B cell (primary cell): ENCODE measurements around the gene LGALS7. TPM values are rescaled to one million over a fixed set of nuclear protein-coding genes. Genes with fewer than 3 reads are reported as not detected.
A peak's percentile ranks its signal among the peaks of the same experiment; 100 is the strongest.
"Not testable (repeated sequence)": the region's sequence is repeated elsewhere in the genome, so short reads cannot be mapped to it uniquely, and the experiment has no call there.

Experiments used
- ATAC-seq: fragments of 200-7000 bp; cut with Tn5 transposase; one replicate; pipeline ENCODE4 v1.10.0; 2021; ENCODE audit warnings: low read depth, mild to moderate bottlenecking, moderate number of reproducible peaks, moderate library complexity
- CTCF ChIA-PET: fragments of 350-600 bp; sonication (Branson Sonifier 250); formaldehyde crosslinking; loops from one replicate; lab custom pipeline; 2021; ENCODE audit warnings: antibody characterized with exemption, inconsistent platforms; lab: Charles Lee
- POLR2A ChIA-PET: fragments of 350-600 bp; sonication (Branson Sonifier 250); formaldehyde crosslinking; loops from one replicate; lab custom pipeline; 2021; ENCODE audit warnings: antibody characterized with exemption; lab: Charles Lee
- DNase-seq: peaks from one replicate; pipeline ENCODE4 v3.0.0; 2013
- H2AFZ ChIP-seq: 2 replicates; pipeline ENCODE4 v1.6.1; 2012; ENCODE audit warnings: mild to moderate bottlenecking, low read depth, low read length; ENCODE audit not compliant: insufficient read depth, poor library complexity, severe bottlenecking
- H3K27ac ChIP-seq, 2 donors: 1 replicate in 1 of 2; 2 replicates in 1 of 2; pipeline ENCODE4 v1.5.1; 2012 to 2013; ENCODE audit warnings: low read length in 2 of 2, mild to moderate bottlenecking in 2 of 2, moderate library complexity in 1 of 2
- H3K27me3 ChIP-seq, 4 experiments: fragments of 200-600 bp in 1 of 4; sonication (generic) in 1 of 4; replicated peaks in 1 of 4; 1 replicate in 2 of 4; 2 replicates in 2 of 4; pipeline versions ENCODE4 v1.6.1 to v1.7.0; 2013 to 2016; ENCODE audit warnings: low read length in 3 of 4, mild to moderate bottlenecking in 2 of 4, mixed read lengths in 1 of 4, moderate library complexity in 1 of 4; ENCODE audit not compliant: insufficient read depth in 4 of 4, control insufficient read depth in 3 of 4; ENCODE audit errors: control extremely low read depth in 1 of 4
- H3K36me3 ChIP-seq, 2 experiments: replicated peaks in 1 of 2; 1 replicate in 1 of 2; 2 replicates in 1 of 2; pipeline versions ENCODE4 v1.6.1 to v1.7.1; 2013; ENCODE audit warnings: low read length in 1 of 2; ENCODE audit not compliant: insufficient read depth in 2 of 2, control insufficient read depth in 1 of 2; ENCODE audit errors: control extremely low read depth in 1 of 2, extremely low read depth in 1 of 2
- H3K4me1 ChIP-seq, 2 donors: fragments of 200-600 bp in 1 of 2; sonication (generic) in 1 of 2; 1 replicate in 1 of 2; 2 replicates in 1 of 2; pipeline versions ENCODE4 v1.5.1 to v1.6.1; 2013 to 2017; ENCODE audit warnings: low read length in 2 of 2; ENCODE audit not compliant: control insufficient read depth in 2 of 2, insufficient read depth in 2 of 2
- H3K4me2 ChIP-seq: replicated peaks from 2 replicates; pipeline ENCODE3; 2012; ENCODE audit warnings: mild to moderate bottlenecking, low read depth, low read length; ENCODE audit not compliant: poor library complexity, severe bottlenecking
- H3K4me3 ChIP-seq, 5 experiments: fragments of 200-600 bp in 1 of 5; sonication (generic) in 1 of 5; 1 replicate in 3 of 5; 2 replicates in 2 of 5; pipeline versions ENCODE4 v1.5.1 to v1.7.0; 2011 to 2016; ENCODE audit warnings: low read length in 4 of 5, mild to moderate bottlenecking in 4 of 5, low read depth in 2 of 5, control low read depth in 1 of 5, moderate library complexity in 1 of 5; ENCODE audit not compliant: insufficient read depth in 1 of 5; ENCODE audit errors: control extremely low read depth in 1 of 5, extremely low read depth in 1 of 5
- H3K79me2 ChIP-seq: fragments of 200-600 bp; sonication (generic); one replicate; pipeline ENCODE4 v1.6.0; 2016; ENCODE audit warnings: low read length; ENCODE audit not compliant: control insufficient read depth, insufficient read depth
- H3K9ac ChIP-seq: fragments of 200-600 bp; sonication (generic); 2 replicates; pipeline ENCODE4 v1.6.1; 2017; ENCODE audit warnings: mild to moderate bottlenecking, low read length, moderate library complexity
- H3K9me3 ChIP-seq, 3 donors: one replicate each; pipeline versions ENCODE4 v1.6.1 to v1.7.1; 2013; ENCODE audit warnings: low read length in 2 of 3; ENCODE audit not compliant: control insufficient read depth in 2 of 3, insufficient read depth in 1 of 3; ENCODE audit errors: control extremely low read depth in 1 of 3
- H4K20me1 ChIP-seq: 2 replicates; pipeline ENCODE4 v1.6.0; 2012; ENCODE audit warnings: mild to moderate bottlenecking, low read length; ENCODE audit not compliant: insufficient read depth, control insufficient read depth, poor library complexity, severe bottlenecking
- H3K27ac Mint-ChIP-seq: one replicate; pipeline ENCODE4 v1.8.0; 2021; ENCODE audit warnings: mixed read lengths
- H3K27me3 Mint-ChIP-seq: one replicate; pipeline ENCODE4 v1.8.0; 2021; ENCODE audit warnings: mixed read lengths
- H3K4me1 Mint-ChIP-seq: one replicate; pipeline ENCODE4 v1.8.0; 2021; ENCODE audit warnings: mixed read lengths
- H3K4me3 Mint-ChIP-seq: one replicate; pipeline ENCODE4 v1.8.0; 2021; ENCODE audit warnings: mixed read lengths
- H3K9me3 Mint-ChIP-seq: one replicate; pipeline ENCODE4 v1.8.0; 2022; ENCODE audit warnings: mixed read lengths; ENCODE audit not compliant: insufficient read depth
- EZH2 ChIP-seq: IDR thresholded peaks from 2 replicates; pipeline ENCODE4 v1.6.1; 2012; ENCODE audit warnings: borderline replicate concordance, low read depth, mild to moderate bottlenecking, moderate library complexity, low read length; ENCODE audit not compliant: insufficient read depth, poor library complexity, severe bottlenecking
- WGBS: methylation state at CpG from one replicate; pipeline ENCODE4 v1.1.5; 2013; ENCODE audit warnings: missing lambda C conversion rate; ENCODE audit not compliant: insufficient coverage; 5-methylcytosine and 5-hydroxymethylcytosine counted together
- intact Hi-C: fragments of 100-400 bp; cut with micrococcal nuclease; formaldehyde crosslinking; loops from one replicate; pipeline ENCODE4 v1.10.0; 2022
- polyA plus RNA-seq: library from polyadenylated mRNA; depleted of rRNA; stranded (reverse); fragments of >200 nt; gene quantifications from 2 replicates; pipeline ENCODE4 v1.2.3, GENCODE V29; 2012
- total RNA-seq, 2 donors: library from RNA; stranded (reverse); fragments of 120-200 nt in 1 of 2; gene quantifications; 1 replicate in 1 of 2; 2 replicates in 1 of 2; pipeline versions ENCODE4 v1.2.3 to v1.2.4, GENCODE V29; 2013 to 2022
- TF ChIP-seq, protein P1 (sequence below): fragments of 200-600 bp; IDR thresholded peaks from one replicate; pipeline ENCODE4 v1.8.0; 2022; ENCODE audit warnings: antibody characterized with exemption, mild to moderate bottlenecking

Gene LGALS7
- total and polyA plus RNA-seq, 2 donors (not counting 1 experiment from before 2014, with no cell fraction given): not detected

DNA sequence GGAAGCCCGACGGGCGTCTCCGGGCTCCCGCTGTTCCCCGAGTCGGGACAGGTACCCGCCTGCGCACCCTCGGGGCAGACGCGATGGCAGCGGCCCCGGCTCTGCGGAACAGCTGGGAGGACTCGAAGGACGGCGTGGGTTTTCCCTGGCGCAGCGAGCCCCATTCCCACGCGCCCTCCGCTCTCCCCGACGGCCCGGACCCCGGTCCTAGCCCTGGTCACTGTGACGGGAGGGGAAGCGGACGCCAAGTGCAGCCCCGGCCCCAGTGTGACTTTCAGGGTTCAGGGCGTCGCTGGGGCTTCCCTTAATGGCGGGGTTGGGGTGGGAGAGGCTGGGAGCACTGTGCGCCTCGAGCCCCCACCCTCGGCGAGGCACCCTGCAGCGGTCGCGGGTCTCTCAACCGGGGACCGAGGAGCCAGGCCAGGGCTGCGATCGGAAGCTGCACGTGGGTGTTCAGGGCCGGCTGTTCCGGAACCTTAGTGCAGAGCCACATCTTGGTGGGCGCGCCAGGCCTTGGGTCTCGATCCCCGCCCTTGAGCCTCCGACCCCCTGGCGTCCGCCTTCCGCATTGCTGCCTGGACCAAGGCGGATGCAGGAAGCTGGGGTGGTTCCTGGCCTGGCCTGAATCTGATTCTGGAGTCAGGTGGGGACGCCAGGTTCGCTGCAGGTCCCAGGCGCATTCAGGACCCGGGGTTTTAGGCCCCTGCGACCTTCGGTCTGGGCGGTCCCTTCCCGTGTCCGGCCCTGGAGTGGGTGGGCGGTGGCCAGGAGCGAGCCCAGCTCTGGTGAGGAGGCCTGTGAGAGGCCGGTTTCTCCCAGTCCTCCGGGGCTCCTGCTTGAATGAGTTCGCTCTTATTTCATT, 19.2 kb upstream of the LGALS7 start:
- Histone ChIP-seq H3K9me3 (no peaks in the 10 kb centered on the region), H3K36me3 (no peaks in the 10 kb centered on the region), H3K27me3 (no peaks in the 10 kb centered on the region), H3K9ac (peak overlapping the region; percentile 37), H2AFZ (peak overlapping the region; percentile 89), H3K4me3 (peak overlapping the region in 4 of 5 experiments; percentile 34 to 54 (median 48)), H3K27ac (no peak overlapping the region), H3K4me1 (peaks cover 4 to 8% of the 10 kb centered on the region in 2 donors), H3K4me2 (peak overlapping the region; percentile 82), H3K79me2 (no peaks in the 10 kb centered on the region), H4K20me1 (no peaks in the 10 kb centered on the region)
- ChIA-PET CTCF (interaction anchor here (0.7 to 1.8 kb wide), 6 partner anchors 23 to 387 kb away, joined by 3 to 8 read pairs (median 4); partner anchors contain the start of genes NFKBIB and SIRT2), POLR2A (interaction anchor here (0.7 to 1.1 kb wide), 3 partner anchors 23 to 602 kb away, joined by 3 to 6 read pairs (median 3); partner anchors contain the start of gene HNRNPL)
- TF ChIP-seq, protein P1, sequence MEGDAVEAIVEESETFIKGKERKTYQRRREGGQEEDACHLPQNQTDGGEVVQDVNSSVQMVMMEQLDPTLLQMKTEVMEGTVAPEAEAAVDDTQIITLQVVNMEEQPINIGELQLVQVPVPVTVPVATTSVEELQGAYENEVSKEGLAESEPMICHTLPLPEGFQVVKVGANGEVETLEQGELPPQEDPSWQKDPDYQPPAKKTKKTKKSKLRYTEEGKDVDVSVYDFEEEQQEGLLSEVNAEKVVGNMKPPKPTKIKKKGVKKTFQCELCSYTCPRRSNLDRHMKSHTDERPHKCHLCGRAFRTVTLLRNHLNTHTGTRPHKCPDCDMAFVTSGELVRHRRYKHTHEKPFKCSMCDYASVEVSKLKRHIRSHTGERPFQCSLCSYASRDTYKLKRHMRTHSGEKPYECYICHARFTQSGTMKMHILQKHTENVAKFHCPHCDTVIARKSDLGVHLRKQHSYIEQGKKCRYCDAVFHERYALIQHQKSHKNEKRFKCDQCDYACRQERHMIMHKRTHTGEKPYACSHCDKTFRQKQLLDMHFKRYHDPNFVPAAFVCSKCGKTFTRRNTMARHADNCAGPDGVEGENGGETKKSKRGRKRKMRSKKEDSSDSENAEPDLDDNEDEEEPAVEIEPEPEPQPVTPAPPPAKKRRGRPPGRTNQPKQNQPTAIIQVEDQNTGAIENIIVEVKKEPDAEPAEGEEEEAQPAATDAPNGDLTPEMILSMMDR: peak; percentile 53
- no peak for TF ChIP-seq EZH2
- Mint-ChIP-seq H3K27me3 (no peaks in the 10 kb centered on the region), H3K4me1 (peaks cover 4% of the 10 kb centered on the region), H3K4me3 (peak overlapping the region; percentile 81), H3K27ac (peak overlapping the region; percentile 85), H3K9me3 (no peaks in the 10 kb centered on the region)
- intact Hi-C loops: loop anchor here (10.0 kb wide), 1 partner anchor 58 kb away; no protein-coding TSS in a partner anchor
- DNase-seq (peak; percentile 66), ATAC-seq (peak; percentile 63)
- 11% methylated on average over 55 of the region's 71 CpGs for WGBS

DNA sequence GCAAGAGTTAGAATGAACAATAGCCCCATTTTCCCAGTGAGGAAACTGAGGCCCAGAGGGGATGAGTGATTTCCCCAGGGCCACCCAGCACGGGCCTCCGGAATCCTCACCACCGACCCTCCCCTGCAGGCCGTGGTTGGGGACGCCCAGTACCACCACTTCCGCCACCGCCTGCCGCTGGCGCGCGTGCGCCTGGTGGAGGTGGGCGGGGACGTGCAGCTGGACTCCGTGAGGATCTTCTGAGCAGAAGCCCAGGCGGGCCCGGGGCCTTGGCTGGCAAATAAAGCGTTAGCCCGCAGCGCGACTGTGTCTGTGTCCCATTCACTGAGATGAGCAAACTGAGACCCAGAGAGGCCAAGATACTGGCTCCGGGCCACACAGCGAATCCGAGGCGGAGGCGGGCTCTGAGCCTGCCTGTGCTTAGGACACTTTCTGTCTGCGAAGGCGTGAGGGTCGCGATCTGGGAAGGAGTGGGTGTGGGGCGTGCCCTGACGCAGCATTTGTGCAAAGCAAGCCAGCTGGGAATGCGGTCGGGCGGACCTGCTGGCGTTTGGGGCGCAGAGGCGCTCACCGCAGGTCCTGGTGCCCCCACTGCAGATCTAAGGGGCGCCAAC, 18.2 kb upstream of the LGALS7 start:
- DNase-seq, H3K9me3 ChIP-seq, H4K20me1 ChIP-seq, H3K9ac ChIP-seq, H3K27me3 ChIP-seq, H3K4me1 Mint-ChIP-seq, H3K4me1 ChIP-seq, H3K79me2 ChIP-seq, H3K9me3 Mint-ChIP-seq, H3K27me3 Mint-ChIP-seq, H3K4me3 Mint-ChIP-seq, H3K4me2 ChIP-seq, H3K36me3 ChIP-seq, H3K27ac ChIP-seq, H3K27ac Mint-ChIP-seq: not testable (repeated sequence)
- intact Hi-C loops: loop anchor here (10.0 kb wide), 1 partner anchor 57 kb away; no protein-coding TSS in a partner anchor
- CTCF ChIA-PET: interaction anchor here (1.7 kb wide), 1 partner anchor 22 kb away, joined by 8 read pairs; no protein-coding TSS in a partner anchor
- no CpG with 5 or more reads among the region's 40 CpGs for WGBS
- peak overlapping the region in 1 of 5 experiments; percentile 34 for H3K4me3 ChIP-seq
- peak; percentile 89 for ATAC-seq
- POLR2A ChIA-PET: interaction anchor here (0.7 kb wide), 1 partner anchor 601 kb away, joined by 3 read pairs; no protein-coding TSS in a partner anchor
- peak overlapping the region; percentile 42 for H2AFZ ChIP-seq
